ENCODE data around the gene CNEP1R1. TPM values are rescaled to one million over a fixed set of nuclear protein-coding genes. Genes with fewer than 3 reads are reported as not detected.

The CNEP1R1 gene
- total and polyA plus RNA-seq, 9 of the 15 experiments (the other 6 are each of a cell fraction or from before 2014, with no cell fraction given) = 7.6 to 20.1 (median 10.6) TPM

GRCh38 chr16:50017553-50017952, 7.5 kb upstream of the CNEP1R1 start:
- DNase-seq (ENCODE audit: extremely low read depth in 1 of 4, low spot score in 3 of 4) (no peak), FAIRE-seq (no peak), ATAC-seq (no peak)
- H2AFZ ChIP-seq (ENCODE audit: low read depth, low read length) = no peak overlapping the region
- no peaks in the 10 kb centered on the region for H3K9me3 ChIP-seq (replicated peaks; ENCODE audit: control insufficient read depth, insufficient read depth, low read depth, low read length)
- no peak for TF ChIP-seq ZNF408 (CRISPR knock-in tag; IDR thresholded peaks at IDR 0.05; ENCODE audit: low read depth)
- in situ Hi-C loops (cut with MboI) (no loop called here), intact Hi-C loops (cut with micrococcal nuclease) (no loop called here)
- H4K20me1 ChIP-seq (replicated peaks; ENCODE audit: control insufficient read depth, insufficient read depth, low read length) = no peaks in the 10 kb centered on the region
- BruUV-seq (replicated peaks) = no TSS peak
- ChIA-PET POLR2A (no interaction called here), CTCF (ENCODE audit: low intra/inter-chr PET ratio) (no interaction called here)
- H3K9me1 ChIP-seq (ENCODE audit: control insufficient read depth, insufficient read depth, low read length) = no peaks in the 10 kb centered on the region
- H3K4me3 ChIP-seq = no peak overlapping the region
- peaks cover 6 to 7% of the 10 kb centered on the region in 2 experiments; a peak in 3 of 5 replicates for H3K27me3 ChIP-seq (ENCODE audit: control insufficient read depth in 2 of 2, insufficient read depth in 2 of 2, low read length in 2 of 2)
- H3K36me3 ChIP-seq (ENCODE audit: control insufficient read depth, insufficient read depth, low read length) = no peaks in the 10 kb centered on the region
- WGBS (ENCODE audit: insufficient coverage, low coverage, missing lambda C conversion rate) = 25% methylated on average over 9 of the region's 9 CpGs
- H3K4me2 ChIP-seq (ENCODE audit: insufficient read depth, low read length) = no peak overlapping the region
- H3K4me1 ChIP-seq (replicated peaks in 1 of 2; ENCODE audit: control insufficient read depth in 2 of 2, insufficient read depth in 2 of 2, low read length in 2 of 2) = no peaks in the 10 kb centered on the region; a peak in 1 of 5 replicates
- H3K9ac ChIP-seq (ENCODE audit: insufficient read depth in 1 of 2, low read depth in 2 of 2, low read length in 2 of 2) = no peak overlapping the region
- no peak overlapping the region for H3K27ac ChIP-seq (ENCODE audit: extremely low read depth, low read depth, low read length)
- no peaks in the 10 kb centered on the region for H3K79me2 ChIP-seq (ENCODE audit: control insufficient read depth, insufficient read depth, low read length)

DNA sequence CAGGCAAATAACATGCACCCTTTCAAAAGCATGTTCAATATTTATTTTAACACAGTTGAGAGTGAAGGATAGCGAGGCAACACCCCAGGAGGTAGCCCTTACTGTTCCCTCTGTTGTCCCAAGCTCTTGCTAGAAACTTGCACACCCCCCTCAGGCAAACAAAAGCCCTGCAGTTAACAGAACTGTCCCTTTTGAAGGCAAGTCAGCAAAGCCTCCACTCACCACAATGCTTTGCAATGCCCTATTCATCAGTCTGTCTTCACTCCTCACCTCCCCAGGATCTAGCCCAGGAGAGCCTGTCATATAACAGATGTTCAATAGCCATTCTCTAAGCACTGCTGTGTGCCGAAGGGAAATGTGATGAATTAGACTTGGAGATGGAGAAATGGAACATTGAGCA, 3.5 kb upstream of the CNEP1R1 start:
- ChIA-PET POLR2A (no interaction called here), CTCF (ENCODE audit: low intra/inter-chr PET ratio) (no interaction called here)
- WGBS (ENCODE audit: insufficient coverage, low coverage, missing lambda C conversion rate) = 17% methylated on average over 1 of the region's 2 CpGs
- peak overlapping the region; percentile 59; the same call in 1 of the 2 replicates for H2AFZ ChIP-seq (ENCODE audit: low read depth, low read length)
- in situ Hi-C loops (cut with MboI) (loop anchor here (5.0 to 10.0 kb wide), 2 partner anchors 186 to 343 kb away; partner anchors contain the start of gene BRD7), intact Hi-C loops (cut with micrococcal nuclease) (no loop called here)
- peaks cover 0 to 7% of the 10 kb centered on the region in 2 experiments; a peak in 4 of 5 replicates for H3K4me1 ChIP-seq (replicated peaks in 1 of 2; ENCODE audit: control insufficient read depth in 2 of 2, insufficient read depth in 2 of 2, low read length in 2 of 2)
- H3K27ac ChIP-seq (ENCODE audit: extremely low read depth, low read depth, low read length) = no peak overlapping the region
- BruUV-seq (replicated peaks) = no TSS peak
- H3K9me1 ChIP-seq (ENCODE audit: control insufficient read depth, insufficient read depth, low read length) = no peaks in the 10 kb centered on the region
- no peak overlapping the region for H3K9ac ChIP-seq (ENCODE audit: insufficient read depth in 1 of 2, low read depth in 2 of 2, low read length in 2 of 2)
- peaks cover 14% of the 10 kb centered on the region for H3K79me2 ChIP-seq (ENCODE audit: control insufficient read depth, insufficient read depth, low read length)
- ATAC-seq = peak; percentile 25
- no peak overlapping the region for H3K4me3 ChIP-seq
- no peaks in the 10 kb centered on the region for H3K9me3 ChIP-seq (replicated peaks; ENCODE audit: control insufficient read depth, insufficient read depth, low read depth, low read length)
- H3K27me3 ChIP-seq (ENCODE audit: control insufficient read depth in 2 of 2, insufficient read depth in 2 of 2, low read length in 2 of 2) = 0 out of 5 replicates have a peak, but pooled peaks cover 0 to 2% of the 10 kb centered on the region in 2 experiments
- H3K36me3 ChIP-seq (ENCODE audit: control insufficient read depth, insufficient read depth, low read length) = no peaks in the 10 kb centered on the region
- peak; percentile 35 for FAIRE-seq
- DNase-seq (ENCODE audit: extremely low read depth in 1 of 4, low spot score in 3 of 4) = peak in 2 of 4 experiments; percentile 31 to 41
- no peaks in the 10 kb centered on the region for H4K20me1 ChIP-seq (replicated peaks; ENCODE audit: control insufficient read depth, insufficient read depth, low read length)
- H3K4me2 ChIP-seq (ENCODE audit: insufficient read depth, low read length) = no peak overlapping the region
- TF ChIP-seq MEIS2 (IDR thresholded peaks at IDR 0.05; ENCODE audit: partially characterized antibody) = peak; percentile 24
- no peak for TF ChIP-seq RBM15 (IDR thresholded peaks at IDR 0.05; ENCODE audit: insufficient read depth, low read length)
- no peak for TF ChIP-seq ARID3B (CRISPR knock-in tag; IDR thresholded peaks at IDR 0.05; ENCODE audit: borderline replicate concordance)
- peak in 1 of 2 experiments; percentile 51; a peak in 2 of 4 replicates for TF ChIP-seq RAD21 (CRISPR knock-in tag; conservative IDR thresholded peaks at IDR 0.05 in 1 of 2, IDR thresholded peaks at IDR 0.05 in 1 of 2)
- TF ChIP-seq CTCF (IDR thresholded peaks at IDR 0.05 in 2 of 3, conservative IDR thresholded peaks at IDR 0.05 in 1 of 3; ENCODE audit: insufficient read depth in 2 of 3, low read depth in 1 of 3, low read length in 3 of 3) = peak; percentile 24 to 59 (median 51); a peak in 5 of 6 replicates
- TF ChIP-seq CREB1 (IDR thresholded peaks at IDR 0.05) = no peak
- no peak for TF ChIP-seq CREB1 (CRISPR knock-in tag; IDR thresholded peaks at IDR 0.05)
